NB4 (cell line): Measurements from ENCODE around the gene PNPO.

Experiments
- DNase-seq: peaks from one replicate; pipeline ENCODE4 v3.0.0; 2010; ENCODE audit warnings: low read depth
- H3K4me3 ChIP-seq: one replicate; pipeline ENCODE4 v1.5.1; 2011; ENCODE audit warnings: mild to moderate bottlenecking, low read depth, low read length, moderate library complexity
- CTCF ChIP-seq: IDR thresholded peaks from one replicate; pipeline ENCODE4 v1.5.1; 2012; ENCODE audit warnings: low read depth, low read length
- MAX ChIP-seq: IDR thresholded peaks from 2 replicates; pipeline ENCODE4 v1.6.1; 2011; ENCODE audit warnings: low read depth, low read length
- MYC ChIP-seq: IDR thresholded peaks from 2 replicates; pipeline ENCODE4 v1.6.1; 2011; ENCODE audit warnings: low read depth, low read length
- POLR2A ChIP-seq: IDR thresholded peaks from 2 replicates; pipeline ENCODE4 v1.6.1; 2011; ENCODE audit warnings: mild to moderate bottlenecking; ENCODE audit not compliant: insufficient read length; ENCODE audit errors: extremely low read depth

Gene PNPO

GRCh38 chr17:47998044-47998443, 56.7 kb downstream of the PNPO start:
- no peak for TF ChIP-seq CTCF
- no peak for TF ChIP-seq MAX
- no peak for TF ChIP-seq MYC
- no peak for TF ChIP-seq POLR2A
- no peak for DNase-seq
- no peak overlapping the region for H3K4me3 ChIP-seq
